ENCODE measurements around the gene NCOA4.

- TF ChIP-seq CTCF (IDR thresholded peaks at IDR 0.05; ENCODE audit: control extremely low read depth in 1 of 3, insufficient read depth in 1 of 3, low read depth in 1 of 3, low read length in 3 of 3) (no peak), ATF2 (IDR thresholded peaks at IDR 0.05; ENCODE audit: low read length) (no peak), CHD1 (IDR thresholded peaks at IDR 0.05; ENCODE audit: low read depth, low read length) (no peak), SP1 (IDR thresholded peaks at IDR 0.05; ENCODE audit: low read depth, low read length) (no peak), CEBPB (IDR thresholded peaks at IDR 0.05; ENCODE audit: low read depth, low read length) (no peak), SRF (IDR thresholded peaks at IDR 0.05; ENCODE audit: low read depth, low read length) (no peak)
These were observed 11.3 kb downstream of the NCOA4 start for GRCh38 chr10:46019177-46019528.
